ENCODE measurements around the gene RHOA. TPM values are rescaled to one million over a fixed set of nuclear protein-coding genes. Genes with fewer than 3 reads are reported as not detected.

The RHOA gene
- total RNA-seq, 1 donor from 2014 or later, result 501 TPM

DNA sequence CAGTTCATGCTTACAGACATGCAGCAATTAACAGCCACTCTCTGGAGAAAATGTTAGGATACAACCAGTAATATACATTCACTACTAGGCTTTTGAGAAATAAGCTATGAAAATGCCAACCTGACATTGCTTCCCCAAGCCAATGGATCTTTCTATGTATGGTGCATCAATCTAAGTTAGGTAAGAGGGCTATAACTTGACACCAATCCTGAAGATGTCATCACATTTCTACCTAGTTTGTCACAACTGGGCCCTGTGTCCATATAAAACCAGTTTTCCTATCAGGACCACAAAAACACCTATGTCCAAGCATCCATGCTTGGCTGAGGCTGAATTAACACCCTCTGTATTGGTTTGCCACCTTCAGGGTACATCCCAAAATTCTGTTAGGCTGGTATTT, 39.8 kb downstream of the RHOA start:
- Histone ChIP-seq H3K4me3 (ENCODE audit: low read depth, low read length) (no peak overlapping the region), H3K27me3 (ENCODE audit: control insufficient read depth, insufficient read depth, low read length) (no peaks in the 10 kb centered on the region), H3K36me3 (ENCODE audit: control insufficient read depth, insufficient read depth, low read length) (peaks cover 2% of the 10 kb centered on the region)
- DNase-seq (ENCODE audit: low read depth), result no peak
- TF ChIP-seq, protein P1, sequence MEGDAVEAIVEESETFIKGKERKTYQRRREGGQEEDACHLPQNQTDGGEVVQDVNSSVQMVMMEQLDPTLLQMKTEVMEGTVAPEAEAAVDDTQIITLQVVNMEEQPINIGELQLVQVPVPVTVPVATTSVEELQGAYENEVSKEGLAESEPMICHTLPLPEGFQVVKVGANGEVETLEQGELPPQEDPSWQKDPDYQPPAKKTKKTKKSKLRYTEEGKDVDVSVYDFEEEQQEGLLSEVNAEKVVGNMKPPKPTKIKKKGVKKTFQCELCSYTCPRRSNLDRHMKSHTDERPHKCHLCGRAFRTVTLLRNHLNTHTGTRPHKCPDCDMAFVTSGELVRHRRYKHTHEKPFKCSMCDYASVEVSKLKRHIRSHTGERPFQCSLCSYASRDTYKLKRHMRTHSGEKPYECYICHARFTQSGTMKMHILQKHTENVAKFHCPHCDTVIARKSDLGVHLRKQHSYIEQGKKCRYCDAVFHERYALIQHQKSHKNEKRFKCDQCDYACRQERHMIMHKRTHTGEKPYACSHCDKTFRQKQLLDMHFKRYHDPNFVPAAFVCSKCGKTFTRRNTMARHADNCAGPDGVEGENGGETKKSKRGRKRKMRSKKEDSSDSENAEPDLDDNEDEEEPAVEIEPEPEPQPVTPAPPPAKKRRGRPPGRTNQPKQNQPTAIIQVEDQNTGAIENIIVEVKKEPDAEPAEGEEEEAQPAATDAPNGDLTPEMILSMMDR (IDR thresholded peaks at IDR 0.05; ENCODE audit: insufficient read depth, low read length, poor library complexity, severe bottlenecking), result no peak

DNA sequence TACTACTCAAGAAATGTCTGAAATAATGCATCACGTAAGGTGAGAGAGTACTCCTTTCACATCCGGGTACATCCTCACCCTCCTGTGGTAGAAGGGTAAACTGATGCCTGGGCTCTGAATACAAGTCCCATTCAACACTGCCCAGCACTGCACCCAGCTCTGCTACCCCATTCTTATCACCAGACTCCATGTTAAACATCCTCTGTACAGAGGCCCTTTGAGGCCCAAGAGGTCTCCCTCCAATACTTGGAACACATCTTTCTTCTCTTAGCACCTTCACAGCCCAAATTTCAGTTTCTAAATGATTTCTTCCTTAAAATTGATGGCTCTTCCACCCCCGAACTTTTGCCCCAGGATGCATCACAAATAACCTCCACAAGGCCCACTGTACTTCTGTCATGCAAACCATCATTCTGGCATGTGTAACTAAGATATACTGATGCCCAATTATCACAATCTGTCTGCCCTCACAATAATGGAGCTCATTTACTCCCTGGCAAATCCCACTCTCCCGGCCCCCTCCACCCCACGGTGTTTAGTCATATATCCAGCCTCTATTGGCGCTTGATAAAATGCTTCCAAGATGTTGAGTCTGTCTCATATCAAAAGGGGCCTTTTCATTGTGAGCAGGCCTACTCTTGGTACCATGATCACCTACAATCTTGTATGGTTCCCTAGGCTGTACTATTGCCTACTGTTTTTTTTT, 41.0 kb downstream of the RHOA start:
- peaks cover 2% of the 10 kb centered on the region for H3K36me3 ChIP-seq (ENCODE audit: control insufficient read depth, insufficient read depth, low read length)
- TF ChIP-seq, protein P1 (IDR thresholded peaks at IDR 0.05; ENCODE audit: insufficient read depth, low read length, poor library complexity, severe bottlenecking), result no peak
- H3K4me3 ChIP-seq (ENCODE audit: low read depth, low read length), result no peak overlapping the region
- no peak for DNase-seq (ENCODE audit: low read depth)
- H3K27me3 ChIP-seq (ENCODE audit: control insufficient read depth, insufficient read depth, low read length), result no peaks in the 10 kb centered on the region

DNA sequence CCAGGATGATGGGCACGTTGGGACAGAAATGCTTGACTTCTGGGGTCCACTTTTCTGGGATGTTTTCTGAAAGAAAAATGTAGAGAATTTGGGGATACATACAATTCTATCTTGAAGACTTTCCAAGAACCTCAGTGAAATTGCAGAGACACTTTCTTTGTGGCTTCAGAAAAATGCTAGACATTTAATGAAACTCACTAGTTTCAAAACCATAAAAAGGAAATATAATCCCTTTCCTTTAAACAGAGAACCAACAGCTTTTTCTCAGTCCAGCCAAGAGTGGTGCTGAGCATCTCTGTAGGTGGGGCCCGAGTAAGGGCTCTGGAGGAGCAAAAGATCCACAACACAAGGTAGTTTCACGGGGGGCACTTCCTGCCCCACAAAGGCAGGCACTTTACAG, 49.2 kb downstream of the RHOA start:
- TF ChIP-seq, protein P1 (IDR thresholded peaks at IDR 0.05; ENCODE audit: insufficient read depth, low read length, poor library complexity, severe bottlenecking), result no peak
- Histone ChIP-seq H3K4me3 (ENCODE audit: low read depth, low read length) (no peak overlapping the region), H3K27me3 (ENCODE audit: control insufficient read depth, insufficient read depth, low read length) (no peaks in the 10 kb centered on the region), H3K36me3 (ENCODE audit: control insufficient read depth, insufficient read depth, low read length) (peaks cover 4% of the 10 kb centered on the region)
- no peak for DNase-seq (ENCODE audit: low read depth)

DNA sequence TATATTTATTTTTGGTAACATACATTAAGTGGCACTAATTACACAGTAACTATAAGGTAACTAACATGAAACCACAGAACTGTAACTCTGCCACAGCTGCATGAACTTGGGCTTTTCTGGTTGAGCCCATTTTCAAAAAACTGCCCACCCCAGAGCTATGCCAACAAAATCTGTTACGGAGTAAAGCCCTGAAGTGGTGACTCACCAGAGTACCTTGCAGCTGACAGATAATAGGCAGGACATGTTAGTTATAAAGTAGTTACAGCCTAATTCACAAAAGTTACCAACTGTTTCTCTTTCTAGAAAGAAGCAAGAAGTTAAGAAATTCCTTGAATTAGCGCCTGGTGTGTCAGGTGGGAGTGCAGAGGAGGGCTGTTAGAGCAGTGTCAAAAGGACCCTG, 52.2 kb downstream of the RHOA start:
- Histone ChIP-seq H3K4me3 (ENCODE audit: low read depth, low read length) (no peak overlapping the region), H3K27me3 (ENCODE audit: control insufficient read depth, insufficient read depth, low read length) (no peaks in the 10 kb centered on the region), H3K36me3 (ENCODE audit: control insufficient read depth, insufficient read depth, low read length) (peaks cover 10% of the 10 kb centered on the region)
- DNase-seq (ENCODE audit: low read depth), result no peak
- TF ChIP-seq, protein P1 (IDR thresholded peaks at IDR 0.05; ENCODE audit: insufficient read depth, low read length, poor library complexity, severe bottlenecking), result no peak

DNA sequence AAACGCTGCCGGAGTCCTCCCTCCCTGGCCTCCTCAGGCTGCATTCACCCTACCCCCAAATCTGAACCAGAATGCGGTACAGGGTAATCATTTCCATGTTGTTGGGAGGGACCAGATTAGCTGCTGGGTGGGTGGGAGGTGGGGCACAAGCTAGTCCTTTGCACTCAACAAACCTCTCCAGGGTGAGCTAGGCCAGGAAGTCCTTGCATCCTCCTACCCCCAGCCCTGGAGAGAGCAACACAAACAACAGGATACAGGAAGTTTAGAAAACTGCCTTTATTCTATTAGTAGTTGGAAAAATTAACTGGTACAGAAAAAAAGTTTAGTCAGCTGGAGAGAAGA, 52.9 kb downstream of the RHOA start:
- no peaks in the 10 kb centered on the region for H3K27me3 ChIP-seq (ENCODE audit: control insufficient read depth, insufficient read depth, low read length)
- TF ChIP-seq, protein P1 (IDR thresholded peaks at IDR 0.05; ENCODE audit: insufficient read depth, low read length, poor library complexity, severe bottlenecking), result no peak
- DNase-seq (ENCODE audit: low read depth), result no peak
- H3K36me3 ChIP-seq (ENCODE audit: control insufficient read depth, insufficient read depth, low read length), result peaks cover 10% of the 10 kb centered on the region
- H3K4me3 ChIP-seq (ENCODE audit: low read depth, low read length), result peak overlapping the region; percentile 16

Measured in kidney epithelial cell (primary cell).